ENCODE data around the gene RADIL. TPM values are rescaled to one million over a fixed set of nuclear protein-coding genes. Genes with fewer than 3 reads are reported as not detected.
A peak's percentile ranks its signal among the peaks of the same experiment; 100 is the strongest.

The RADIL gene
- total RNA-seq, 2 donors from 2014 or later, result 0.55 TPM; not detected in 1

GRCh38 chr7:4851459-4852422 lies 31.8 kb downstream of the RADIL start:
- Mint-ChIP-seq H3K4me3 (no peak overlapping the region), H3K4me1 (no peaks in the 10 kb centered on the region), H3K27ac (no peak overlapping the region), H3K27me3 (peaks cover 35% of the 10 kb centered on the region), H3K36me3 (ENCODE audit: low read depth) (peaks cover 2% of the 10 kb centered on the region)
- no peaks in the 10 kb centered on the region for H3K9me3 ChIP-seq (ENCODE audit: control insufficient read depth, low read length, poor library complexity, severe bottlenecking)
- DNase-seq (no peak), ATAC-seq (no peak)

- ATAC-seq, result no peak
Observed at GRCh38 chr7:4850262-4850795, 33.2 kb downstream of the RADIL start.

GRCh38 chr7:4849390-4849789 lies 34.1 kb downstream of the RADIL start:
- H3K9me3 ChIP-seq (ENCODE audit: control insufficient read depth, low read length, poor library complexity, severe bottlenecking), result no peaks in the 10 kb centered on the region
- Mint-ChIP-seq H3K36me3 (ENCODE audit: low read depth) (peaks cover 2% of the 10 kb centered on the region), H3K27ac (no peak overlapping the region), H3K27me3 (peaks cover 42% of the 10 kb centered on the region), H3K4me1 (peaks cover 8% of the 10 kb centered on the region), H3K4me3 (no peak overlapping the region)
- no peak for DNase-seq
- ATAC-seq, result no peak

More at GRCh38 chr7:4850262-4850795, 33.2 kb downstream of the RADIL start:
- Mint-ChIP-seq H3K4me1 (peaks cover 1% of the 10 kb centered on the region), H3K4me3 (no peak overlapping the region), H3K27ac (no peak overlapping the region), H3K27me3 (peaks cover 33% of the 10 kb centered on the region), H3K36me3 (ENCODE audit: low read depth) (peaks cover 2% of the 10 kb centered on the region)
- no peaks in the 10 kb centered on the region for H3K9me3 ChIP-seq (ENCODE audit: control insufficient read depth, low read length, poor library complexity, severe bottlenecking)
- DNase-seq, result no peak

- peaks cover 8% of the 10 kb centered on the region for H3K4me1 Mint-ChIP-seq
- H3K36me3 Mint-ChIP-seq (ENCODE audit: low read depth), result peaks cover 2% of the 10 kb centered on the region
- no peak for ATAC-seq
- no peaks in the 10 kb centered on the region for H3K9me3 ChIP-seq (ENCODE audit: control insufficient read depth, low read length, poor library complexity, severe bottlenecking)
- no peak overlapping the region for H3K27ac Mint-ChIP-seq
- no peak for DNase-seq
- peaks cover 42% of the 10 kb centered on the region for H3K27me3 Mint-ChIP-seq
- H3K4me3 Mint-ChIP-seq, result no peak overlapping the region
Observed at GRCh38 chr7:4845740-4846142, 37.8 kb downstream of the RADIL start.

GRCh38 chr7:4842319-4843064 lies 41.0 kb downstream of the RADIL start:
- Mint-ChIP-seq H3K4me1 (peaks cover 9% of the 10 kb centered on the region), H3K4me3 (no peak overlapping the region), H3K27ac (no peak overlapping the region), H3K36me3 (ENCODE audit: low read depth) (no peaks in the 10 kb centered on the region), H3K27me3 (peaks cover 23% of the 10 kb centered on the region)
- ATAC-seq, result no peak
- H3K9me3 ChIP-seq (ENCODE audit: control insufficient read depth, low read length, poor library complexity, severe bottlenecking), result no peaks in the 10 kb centered on the region
- DNase-seq, result no peak

- H3K27me3 Mint-ChIP-seq, result peaks cover 18% of the 10 kb centered on the region
- H3K4me1 Mint-ChIP-seq, result peaks cover 11% of the 10 kb centered on the region
- H3K9me3 ChIP-seq (ENCODE audit: control insufficient read depth, low read length, poor library complexity, severe bottlenecking), result no peaks in the 10 kb centered on the region
- DNase-seq, result no peak
- H3K36me3 Mint-ChIP-seq (ENCODE audit: low read depth), result no peaks in the 10 kb centered on the region
- ATAC-seq, result no peak
- H3K4me3 Mint-ChIP-seq, result no peak overlapping the region
- no peak overlapping the region for H3K27ac Mint-ChIP-seq
Observed at GRCh38 chr7:4841836-4842235, 41.7 kb downstream of the RADIL start.

- Mint-ChIP-seq H3K27ac (no peak overlapping the region), H3K4me1 (peaks cover 11% of the 10 kb centered on the region), H3K36me3 (ENCODE audit: low read depth) (no peaks in the 10 kb centered on the region), H3K27me3 (peaks cover 13% of the 10 kb centered on the region), H3K4me3 (no peak overlapping the region)
- no peak for ATAC-seq
- no peaks in the 10 kb centered on the region for H3K9me3 ChIP-seq (ENCODE audit: control insufficient read depth, low read length, poor library complexity, severe bottlenecking)
- no peak for DNase-seq
Observed at GRCh38 chr7:4841007-4841784, 42.3 kb downstream of the RADIL start.

- DNase-seq, result no peak
- Mint-ChIP-seq H3K27me3 (peaks cover 6% of the 10 kb centered on the region), H3K27ac (peak overlapping the region; percentile 11), H3K4me3 (no peak overlapping the region), H3K36me3 (ENCODE audit: low read depth) (no peaks in the 10 kb centered on the region), H3K4me1 (peaks cover 7% of the 10 kb centered on the region)
- ATAC-seq, result no peak
- H3K9me3 ChIP-seq (ENCODE audit: control insufficient read depth, low read length, poor library complexity, severe bottlenecking), result no peaks in the 10 kb centered on the region
Observed at GRCh38 chr7:4840079-4840501, 43.4 kb downstream of the RADIL start.

- no peak for ATAC-seq
- peaks cover 3% of the 10 kb centered on the region for H3K4me1 Mint-ChIP-seq
- peak overlapping the region; percentile 34 for H3K27ac Mint-ChIP-seq
- no peak for DNase-seq
- H3K9me3 ChIP-seq (ENCODE audit: control insufficient read depth, low read length, poor library complexity, severe bottlenecking), result no peaks in the 10 kb centered on the region
- H3K36me3 Mint-ChIP-seq (ENCODE audit: low read depth), result no peaks in the 10 kb centered on the region
- no peak overlapping the region for H3K4me3 Mint-ChIP-seq
- H3K27me3 Mint-ChIP-seq, result no peaks in the 10 kb centered on the region
Observed at GRCh38 chr7:4838626-4839334, 44.7 kb downstream of the RADIL start.

GRCh38 chr7:4837803-4838625 lies 45.5 kb downstream of the RADIL start:
- no peaks in the 10 kb centered on the region for H3K36me3 Mint-ChIP-seq (ENCODE audit: low read depth)
- peaks cover 3% of the 10 kb centered on the region for H3K4me1 Mint-ChIP-seq
- H3K9me3 ChIP-seq (ENCODE audit: control insufficient read depth, low read length, poor library complexity, severe bottlenecking), result no peaks in the 10 kb centered on the region
- no peak overlapping the region for H3K4me3 Mint-ChIP-seq
- peak overlapping the region; percentile 34 for H3K27ac Mint-ChIP-seq
- no peaks in the 10 kb centered on the region for H3K27me3 Mint-ChIP-seq
- DNase-seq, result no peak
- ATAC-seq, result no peak

- Mint-ChIP-seq H3K4me3 (no peak overlapping the region), H3K36me3 (ENCODE audit: low read depth) (no peaks in the 10 kb centered on the region), H3K27me3 (no peaks in the 10 kb centered on the region), H3K4me1 (peaks cover 3% of the 10 kb centered on the region), H3K27ac (no peak overlapping the region)
- DNase-seq (no peak), ATAC-seq (no peak)
- no peaks in the 10 kb centered on the region for H3K9me3 ChIP-seq (ENCODE audit: control insufficient read depth, low read length, poor library complexity, severe bottlenecking)
Observed at GRCh38 chr7:4837041-4837802, 46.3 kb downstream of the RADIL start.

Data from T-helper 17 cell (primary cell).